Endothelial cell of umbilical vein (primary cell): ENCODE measurements around the gene ITIH4. TPM values are rescaled to one million over a fixed set of nuclear protein-coding genes. Genes with fewer than 3 reads are reported as not detected.

ENCODE experiments used
- BruUV-seq: library from RNA; stranded (reverse); fragments of 400-500 nt; replicated peaks from 2 replicates; lab custom pipeline; 2021; lab: Mats Ljungman, UMichigan
- CTCF ChIA-PET: fragments of 300-600, 350-600 bp; sonication (Branson Sonifier 250); formaldehyde crosslinking; loops from one replicate; lab custom pipeline; 2021; ENCODE audit warnings: antibody characterized with exemption, inconsistent platforms; lab: Charles Lee
- POLR2A ChIA-PET: fragments of 300-600, 350-600 bp; sonication (Branson Sonifier 250); formaldehyde crosslinking; loops from one replicate; lab custom pipeline; 2021; ENCODE audit warnings: antibody characterized with exemption, inconsistent platforms; lab: Charles Lee
- DNase-seq: peaks from one replicate; pipeline ENCODE4 v3.0.0-alpha.2; 2011; ENCODE audit warnings: low read depth, low spot score
- FAIRE-seq: peaks from 2 replicates; lab custom pipeline; 2011; peaks lifted over from hg19 to GRCh38; lab: Jason Lieb, UNC
- H2AFZ ChIP-seq: 2 replicates; pipeline ENCODE4 v1.6.0; 2012; ENCODE audit warnings: low read depth, low read length, control low read depth, inconsistent platforms
- H3K27ac ChIP-seq: 2 replicates; pipeline ENCODE4 v1.5.1; 2011; ENCODE audit warnings: low read depth, mild to moderate bottlenecking, control low read depth, low read length, moderate library complexity; ENCODE audit not compliant: insufficient read depth
- H3K27me3 ChIP-seq, 2 experiments: 2 replicates each; pipeline versions ENCODE4 v1.6.0 to v1.6.1; 2011; ENCODE audit warnings: low read length in 2 of 2, mixed read lengths in 1 of 2; ENCODE audit not compliant: control insufficient read depth in 2 of 2, insufficient read depth in 2 of 2
- H3K36me3 ChIP-seq, 2 experiments: 2 replicates in 1 of 2; 3 replicates in 1 of 2; pipeline ENCODE4 v1.5.1; 2011; ENCODE audit warnings: low read length in 2 of 2, mild to moderate bottlenecking in 1 of 2, moderate library complexity in 1 of 2; ENCODE audit not compliant: control insufficient read depth in 2 of 2, insufficient read depth in 2 of 2; ENCODE audit errors: extremely low read depth in 1 of 2
- H3K4me1 ChIP-seq: 3 replicates; pipeline ENCODE4 v1.5.1; 2011; ENCODE audit warnings: mild to moderate bottlenecking, low read length; ENCODE audit not compliant: control insufficient read depth, insufficient read depth; ENCODE audit errors: extremely low read depth
- H3K4me2 ChIP-seq: 2 replicates; pipeline ENCODE4 v1.6.1; 2011; ENCODE audit warnings: low read length, control low read depth, mixed read lengths; ENCODE audit not compliant: insufficient read depth
- H3K4me3 ChIP-seq, 3 experiments: fragments of 200-600 bp in 1 of 3; sonication (generic), shearing (Covaris generic) in 1 of 3; replicated peaks in 1 of 3; 2 replicates each; pipeline ENCODE4 v1.5.1; 2011 to 2016; ENCODE audit warnings: control low read depth in 3 of 3, low read length in 3 of 3, mild to moderate bottlenecking in 2 of 3, inconsistent platforms in 1 of 3, low read depth in 1 of 3, moderate library complexity in 1 of 3; ENCODE audit not compliant: insufficient read depth in 1 of 3
- H3K79me2 ChIP-seq: 2 replicates; pipeline ENCODE4 v1.6.0; 2012; ENCODE audit warnings: low read length, inconsistent platforms; ENCODE audit not compliant: control insufficient read depth, insufficient read depth
- H3K9ac ChIP-seq: replicated peaks from 2 replicates; pipeline ENCODE3; 2011; ENCODE audit warnings: low read length, control low read depth; ENCODE audit not compliant: insufficient read depth; ENCODE audit errors: extremely low read depth
- H3K9me1 ChIP-seq: replicated peaks from 3 replicates; pipeline ENCODE4 v1.6.0; 2011; ENCODE audit warnings: mild to moderate bottlenecking, low read length; ENCODE audit not compliant: control insufficient read depth, insufficient read depth; ENCODE audit errors: extremely low read depth
- H3K9me3 ChIP-seq: replicated peaks from 2 replicates; pipeline ENCODE4 v1.5.1; 2012; ENCODE audit warnings: low read length, inconsistent platforms; ENCODE audit not compliant: control insufficient read depth, insufficient read depth
- H4K20me1 ChIP-seq: replicated peaks from 2 replicates; pipeline ENCODE3; 2011; ENCODE audit warnings: mild to moderate bottlenecking, low read length; ENCODE audit not compliant: control insufficient read depth, insufficient read depth; ENCODE audit errors: extremely low read depth
- EZH2 ChIP-seq: IDR thresholded peaks from 2 replicates; pipeline ENCODE4 v1.6.1; 2012; ENCODE audit warnings: borderline replicate concordance, low read depth, mild to moderate bottlenecking, moderate library complexity, low read length, inconsistent platforms; ENCODE audit not compliant: severe bottlenecking
- FOS ChIP-seq: IDR thresholded peaks from 2 replicates; pipeline ENCODE4 v1.6.1; 2011; ENCODE audit warnings: mild to moderate bottlenecking, low read length, moderate library complexity, borderline replicate concordance; ENCODE audit not compliant: insufficient read depth
- GATA2 ChIP-seq: IDR thresholded peaks from 2 replicates; pipeline ENCODE4 v1.7.0; 2011; ENCODE audit warnings: low read depth, mild to moderate bottlenecking, moderate library complexity, mixed read lengths, low read length; ENCODE audit not compliant: insufficient read length, insufficient read depth
- JUN ChIP-seq: IDR thresholded peaks from 2 replicates; pipeline ENCODE4 v1.6.1; 2011; ENCODE audit warnings: borderline replicate concordance, low read depth; ENCODE audit not compliant: insufficient read length, insufficient read depth
- MYC ChIP-seq: IDR thresholded peaks from one replicate; pipeline ENCODE4 v1.6.1; 2011; ENCODE audit warnings: mild to moderate bottlenecking, low read depth, low read length
- POLR2A ChIP-seq: IDR thresholded peaks from 2 replicates; pipeline ENCODE4 v1.6.1; 2012; ENCODE audit warnings: low read depth, mild to moderate bottlenecking, control low read depth, low read length
- POLR2AphosphoS5 ChIP-seq: IDR thresholded peaks from 2 replicates; pipeline ENCODE4 v1.6.1; 2012; ENCODE audit warnings: low read depth, mild to moderate bottlenecking, control low read depth, low read length, moderate library complexity; ENCODE audit not compliant: insufficient read depth
- dilution Hi-C: fragments of 300-500 bp; cut with MboI; formaldehyde crosslinking; loops from one replicate; pipeline ENCODE4 v1.15.0; 2019; ENCODE audit warnings: low sequenced_read_pairs; ENCODE audit not compliant: extremely low pct_ligation_motif_present
- intact Hi-C: fragments of 100-400 bp; cut with micrococcal nuclease; formaldehyde crosslinking; loops from one replicate; pipeline ENCODE4 v1.10.0; 2022
- polyA plus RNA-seq, 4 experiments: library from polyadenylated mRNA; depleted of rRNA in 3 of 4; stranded (reverse) in 3 of 4; unstranded in 1 of 4; fragments of >200 nt; gene quantifications; 2 replicates each; pipeline versions ENCODE4 v1.2.1 to v1.2.3, GENCODE V29; 2011 to 2012; ENCODE audit warnings: missing spikeins in 1 of 4
- total RNA-seq: library from RNA; stranded (reverse); gene quantifications from 2 replicates; pipeline ENCODE4 v1.2.3, GENCODE V29; 2021
- TF ChIP-seq, protein P1 (sequence below): IDR thresholded peaks from 2 replicates; pipeline ENCODE4 v1.6.1; 2011; ENCODE audit not compliant: insufficient read depth, insufficient read length
- TF ChIP-seq, protein P2 (sequence below), 2 donors: IDR thresholded peaks; 1 replicate in 1 of 2; 2 replicates in 1 of 2; pipeline ENCODE4 v1.5.1; 2011; ENCODE audit warnings: low read length in 2 of 2, mild to moderate bottlenecking in 2 of 2, moderate library complexity in 2 of 2, control low read depth in 1 of 2, inconsistent platforms in 1 of 2, low read depth in 1 of 2; ENCODE audit not compliant: insufficient read depth in 1 of 2; ENCODE audit errors: extremely low read depth in 1 of 2

Gene ITIH4
- total and polyA plus RNA-seq, 2 donors (not counting 3 experiments of a cell fraction or from before 2014, with no cell fraction given), result 0.17 to 2.4 TPM

GRCh38 chr3:52781741-52782140 lies 48.7 kb downstream of the ITIH4 start:
- Histone ChIP-seq H3K27me3 (peaks cover 0 to 13% of the 10 kb centered on the region in 2 experiments), H3K4me1 (no peaks in the 10 kb centered on the region), H3K9ac (no peak overlapping the region), H3K9me1 (no peaks in the 10 kb centered on the region), H3K79me2 (no peaks in the 10 kb centered on the region), H3K36me3 (no peaks in the 10 kb centered on the region), H3K9me3 (no peaks in the 10 kb centered on the region), H3K27ac (no peak overlapping the region), H4K20me1 (no peaks in the 10 kb centered on the region), H3K4me3 (no peak overlapping the region), H2AFZ (no peak overlapping the region), H3K4me2 (no peak overlapping the region)
- intact Hi-C loops, result no loop called here
- CTCF ChIA-PET, result interaction anchor here (1.1 kb wide), 1 partner anchor 11 kb away, joined by 3 read pairs; no protein-coding TSS in a partner anchor
- FAIRE-seq, result no peak
- no peak for TF ChIP-seq JUN
- DNase-seq, result no peak
- dilution Hi-C loops, result no loop called here
- no TSS peak for BruUV-seq
- POLR2A ChIA-PET, result no interaction called here

GRCh38 chr3:52779837-52780585 lies 50.5 kb downstream of the ITIH4 start:
- peaks cover 0 to 13% of the 10 kb centered on the region in 2 experiments for H3K27me3 ChIP-seq
- no peaks in the 10 kb centered on the region for H3K4me1 ChIP-seq
- no peak for DNase-seq
- BruUV-seq, result no TSS peak
- H3K36me3 ChIP-seq, result no peaks in the 10 kb centered on the region
- H3K9me1 ChIP-seq, result no peaks in the 10 kb centered on the region
- no peak overlapping the region for H3K27ac ChIP-seq
- no peaks in the 10 kb centered on the region for H3K79me2 ChIP-seq
- intact Hi-C loops (no loop called here), dilution Hi-C loops (no loop called here)
- H4K20me1 ChIP-seq, result no peaks in the 10 kb centered on the region
- no peak overlapping the region for H3K9ac ChIP-seq
- FAIRE-seq, result no peak
- no peak overlapping the region for H2AFZ ChIP-seq
- CTCF ChIA-PET, result interaction anchor here (1.0 to 2.0 kb wide), 5 partner anchors 9 to 41 kb away, joined by 3 to 7 read pairs (median 3); partner anchors contain the start of gene NEK4
- POLR2A ChIA-PET, result no interaction called here
- H3K4me3 ChIP-seq, result no peak overlapping the region
- H3K4me2 ChIP-seq, result no peak overlapping the region
- H3K9me3 ChIP-seq, result no peaks in the 10 kb centered on the region
- TF ChIP-seq EZH2, result no peak
- TF ChIP-seq POLR2AphosphoS5, result no peak
- no peak for TF ChIP-seq POLR2A
- no peak for TF ChIP-seq JUN
- TF ChIP-seq, protein P1, sequence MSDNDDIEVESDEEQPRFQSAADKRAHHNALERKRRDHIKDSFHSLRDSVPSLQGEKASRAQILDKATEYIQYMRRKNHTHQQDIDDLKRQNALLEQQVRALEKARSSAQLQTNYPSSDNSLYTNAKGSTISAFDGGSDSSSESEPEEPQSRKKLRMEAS, result no peak
- TF ChIP-seq GATA2, result no peak
- TF ChIP-seq FOS, result no peak
- TF ChIP-seq MYC, result no peak
- TF ChIP-seq, protein P2, sequence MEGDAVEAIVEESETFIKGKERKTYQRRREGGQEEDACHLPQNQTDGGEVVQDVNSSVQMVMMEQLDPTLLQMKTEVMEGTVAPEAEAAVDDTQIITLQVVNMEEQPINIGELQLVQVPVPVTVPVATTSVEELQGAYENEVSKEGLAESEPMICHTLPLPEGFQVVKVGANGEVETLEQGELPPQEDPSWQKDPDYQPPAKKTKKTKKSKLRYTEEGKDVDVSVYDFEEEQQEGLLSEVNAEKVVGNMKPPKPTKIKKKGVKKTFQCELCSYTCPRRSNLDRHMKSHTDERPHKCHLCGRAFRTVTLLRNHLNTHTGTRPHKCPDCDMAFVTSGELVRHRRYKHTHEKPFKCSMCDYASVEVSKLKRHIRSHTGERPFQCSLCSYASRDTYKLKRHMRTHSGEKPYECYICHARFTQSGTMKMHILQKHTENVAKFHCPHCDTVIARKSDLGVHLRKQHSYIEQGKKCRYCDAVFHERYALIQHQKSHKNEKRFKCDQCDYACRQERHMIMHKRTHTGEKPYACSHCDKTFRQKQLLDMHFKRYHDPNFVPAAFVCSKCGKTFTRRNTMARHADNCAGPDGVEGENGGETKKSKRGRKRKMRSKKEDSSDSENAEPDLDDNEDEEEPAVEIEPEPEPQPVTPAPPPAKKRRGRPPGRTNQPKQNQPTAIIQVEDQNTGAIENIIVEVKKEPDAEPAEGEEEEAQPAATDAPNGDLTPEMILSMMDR (IDR thresholded peaks at IDR 0.05; ENCODE audit: extremely low read depth in 1 of 2, insufficient read depth in 1 of 2, low read depth in 1 of 2, low read length in 2 of 2), result no peak
